ENCODE data around the gene TBC1D22A. TPM values are rescaled to one million over a fixed set of nuclear protein-coding genes. Genes with fewer than 3 reads are reported as not detected.

Gene TBC1D22A
- total and polyA plus RNA-seq, 11 donors: 9.4 to 30.7 (median 18.6) TPM

DNA sequence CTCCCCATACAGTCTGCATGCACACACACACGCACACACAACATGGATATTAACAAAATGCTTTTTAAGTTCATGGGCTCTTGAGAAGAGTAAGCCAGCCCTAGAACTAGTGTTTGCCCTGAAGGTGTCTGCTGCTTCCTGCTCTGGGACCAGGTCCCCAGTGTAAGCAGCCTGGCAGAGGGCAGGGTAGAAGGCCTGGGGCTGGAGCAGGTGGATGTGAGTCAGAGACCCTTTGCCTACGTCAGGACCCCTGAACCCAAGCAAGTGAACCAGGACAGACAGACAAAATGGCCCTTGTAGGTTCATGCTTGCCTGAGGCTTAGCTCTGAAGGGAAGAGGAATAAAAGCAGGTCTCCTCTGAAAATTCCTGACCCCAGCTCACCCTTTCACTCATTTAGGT is 357.9 kb downstream of the TBC1D22A start:
- TF ChIP-seq POLR2A (IDR thresholded peaks at IDR 0.05): no peak
- TF ChIP-seq, protein P1, sequence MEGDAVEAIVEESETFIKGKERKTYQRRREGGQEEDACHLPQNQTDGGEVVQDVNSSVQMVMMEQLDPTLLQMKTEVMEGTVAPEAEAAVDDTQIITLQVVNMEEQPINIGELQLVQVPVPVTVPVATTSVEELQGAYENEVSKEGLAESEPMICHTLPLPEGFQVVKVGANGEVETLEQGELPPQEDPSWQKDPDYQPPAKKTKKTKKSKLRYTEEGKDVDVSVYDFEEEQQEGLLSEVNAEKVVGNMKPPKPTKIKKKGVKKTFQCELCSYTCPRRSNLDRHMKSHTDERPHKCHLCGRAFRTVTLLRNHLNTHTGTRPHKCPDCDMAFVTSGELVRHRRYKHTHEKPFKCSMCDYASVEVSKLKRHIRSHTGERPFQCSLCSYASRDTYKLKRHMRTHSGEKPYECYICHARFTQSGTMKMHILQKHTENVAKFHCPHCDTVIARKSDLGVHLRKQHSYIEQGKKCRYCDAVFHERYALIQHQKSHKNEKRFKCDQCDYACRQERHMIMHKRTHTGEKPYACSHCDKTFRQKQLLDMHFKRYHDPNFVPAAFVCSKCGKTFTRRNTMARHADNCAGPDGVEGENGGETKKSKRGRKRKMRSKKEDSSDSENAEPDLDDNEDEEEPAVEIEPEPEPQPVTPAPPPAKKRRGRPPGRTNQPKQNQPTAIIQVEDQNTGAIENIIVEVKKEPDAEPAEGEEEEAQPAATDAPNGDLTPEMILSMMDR (IDR thresholded peaks at IDR 0.05): no peak
- Histone ChIP-seq H3K36me3 (no peaks in the 10 kb centered on the region), H3K27ac (no peak overlapping the region), H3K4me1 (no peaks in the 10 kb centered on the region), H3K27me3 (no peaks in the 10 kb centered on the region), H3K4me3 (no peak overlapping the region), H3K9me3 (no peaks in the 10 kb centered on the region)
- DNase-seq (peak in 1 of 5 donors; percentile 37), ATAC-seq (no peak)
- 95 to 100% (median 98%) methylated on average over 2 of the region's 2 CpGs for WGBS, 4 donors
- intact Hi-C loops (cut with DNase I): no loop called here

DNA sequence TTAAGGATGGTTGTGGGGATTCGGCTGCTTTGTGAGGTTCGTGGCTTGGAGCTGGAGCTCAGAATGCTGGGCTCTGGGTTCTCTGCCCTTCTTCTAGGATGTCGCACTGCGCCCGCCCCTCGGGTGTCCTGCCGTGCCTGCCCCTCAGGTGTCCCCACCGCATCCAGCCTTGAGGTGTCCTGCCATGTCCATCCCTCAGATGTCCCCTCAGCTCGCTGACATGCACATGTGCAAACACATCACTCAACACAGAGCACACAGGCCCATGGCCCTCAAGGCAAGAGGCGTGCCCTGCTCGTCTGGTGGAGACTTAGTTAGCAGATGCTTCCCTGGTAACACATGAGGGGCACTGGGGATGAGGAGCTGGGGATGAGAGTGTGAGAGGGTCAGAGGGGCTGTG is 359.3 kb downstream of the TBC1D22A start:
- TF ChIP-seq, protein P1 (IDR thresholded peaks at IDR 0.05): no peak
- TF ChIP-seq POLR2A (IDR thresholded peaks at IDR 0.05): no peak
- Histone ChIP-seq H3K27me3 (no peaks in the 10 kb centered on the region), H3K4me3 (no peak overlapping the region), H3K36me3 (no peaks in the 10 kb centered on the region), H3K27ac (no peak overlapping the region), H3K9me3 (no peaks in the 10 kb centered on the region), H3K4me1 (no peaks in the 10 kb centered on the region)
- ATAC-seq (no peak), DNase-seq (peak in 1 of 5 donors; percentile 20)
- intact Hi-C loops (cut with DNase I): no loop called here
- 96 to 98% (median 97%) methylated on average over 11 of the region's 11 CpGs for WGBS, 4 donors

DNA sequence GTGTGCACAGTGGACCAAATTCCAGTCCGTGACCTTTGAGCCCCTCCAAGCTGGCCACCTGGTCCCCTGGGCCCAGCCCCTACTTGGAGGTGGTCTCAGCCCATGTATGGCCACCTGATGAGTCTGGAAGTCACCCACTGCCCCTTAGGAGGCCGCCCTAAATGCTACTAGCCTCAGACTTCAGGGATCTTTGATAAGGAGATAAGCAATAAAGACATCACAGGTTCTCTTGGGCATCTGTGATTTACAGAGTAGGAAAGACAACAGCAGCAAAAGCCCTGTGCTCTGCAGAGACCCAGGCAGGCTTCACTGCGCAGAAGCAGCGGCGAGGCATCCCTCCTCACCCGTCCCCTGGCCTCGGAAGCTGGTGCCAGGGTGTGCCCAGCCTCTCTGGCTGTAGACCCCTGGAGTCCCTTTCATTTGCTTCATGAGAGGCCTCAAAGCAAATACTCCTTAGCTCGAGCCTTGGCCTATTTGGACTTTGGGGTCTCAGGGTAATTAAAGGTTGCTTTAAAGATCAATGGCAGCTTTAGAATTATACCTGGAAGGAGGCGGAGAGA is 360.1 kb downstream of the TBC1D22A start:
- no peak for TF ChIP-seq POLR2A (IDR thresholded peaks at IDR 0.05)
- DNase-seq: peak in 1 of 5 donors; percentile 8

DNA sequence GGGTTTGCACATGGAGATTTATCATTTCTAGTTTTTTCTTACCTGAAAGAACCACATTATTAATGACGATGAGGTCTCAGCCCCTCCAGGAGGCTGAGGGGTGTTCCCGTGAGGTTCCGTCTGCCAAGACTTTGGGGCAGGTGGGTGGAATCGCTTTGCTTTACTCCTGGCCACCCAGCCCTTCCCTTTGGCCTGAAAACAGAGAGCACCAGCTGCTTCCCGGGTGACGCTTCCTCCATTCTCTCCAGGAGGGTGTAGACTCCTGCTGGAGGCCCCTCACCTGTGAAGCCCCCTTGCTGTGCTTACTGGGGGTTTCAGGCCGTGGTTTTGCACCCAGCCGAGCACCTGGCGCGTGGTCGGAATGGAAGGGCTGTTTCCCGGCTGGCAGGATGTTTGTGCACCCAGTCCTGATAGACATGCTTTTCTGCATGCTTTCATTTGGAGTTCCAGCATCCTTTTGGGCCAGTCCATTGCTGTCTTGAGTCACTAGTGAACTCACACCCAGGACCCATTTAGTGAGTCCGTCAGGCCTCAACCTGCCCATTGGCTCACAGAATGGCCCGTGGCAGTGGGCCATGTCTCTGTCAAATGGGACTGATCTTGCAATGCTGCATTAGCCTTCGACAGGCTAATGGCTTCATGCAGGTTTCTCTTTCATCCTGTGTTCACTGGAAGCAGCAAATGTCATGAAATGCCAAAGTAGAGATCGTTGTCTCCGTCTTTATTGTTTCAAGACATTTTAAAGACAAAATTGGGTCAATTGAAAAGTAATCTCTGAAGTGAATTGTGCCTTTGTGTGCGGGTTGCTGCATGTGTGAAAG is 360.8 kb downstream of the TBC1D22A start:
- H3K27me3 ChIP-seq: no peaks in the 10 kb centered on the region
- no peaks in the 10 kb centered on the region for H3K36me3 ChIP-seq
- no peaks in the 10 kb centered on the region for H3K9me3 ChIP-seq
- WGBS, 4 donors: 89 to 96% (median 94%) methylated on average over 18 of the region's 18 CpGs
- DNase-seq: peak in 1 of 5 donors; percentile 38
- no peak overlapping the region for H3K27ac ChIP-seq
- intact Hi-C loops (cut with DNase I): no loop called here
- TF ChIP-seq POLR2A (IDR thresholded peaks at IDR 0.05): no peak
- TF ChIP-seq, protein P1 (IDR thresholded peaks at IDR 0.05): no peak
- no peaks in the 10 kb centered on the region for H3K4me1 ChIP-seq
- H3K4me3 ChIP-seq: no peak overlapping the region
- ATAC-seq: no peak

More for the DNA sequence above, 360.1 kb downstream of the TBC1D22A start:
- H3K4me1 ChIP-seq: no peaks in the 10 kb centered on the region
- no peaks in the 10 kb centered on the region for H3K36me3 ChIP-seq
- no peaks in the 10 kb centered on the region for H3K27me3 ChIP-seq
- H3K4me3 ChIP-seq: no peak overlapping the region
- no peaks in the 10 kb centered on the region for H3K9me3 ChIP-seq
- no peak overlapping the region for H3K27ac ChIP-seq
- intact Hi-C loops (cut with DNase I): no loop called here
- WGBS, 4 donors: 89 to 97% (median 91%) methylated on average over 8 to 9 of the region's 9 CpGs
- ATAC-seq: no peak

Data from heart left ventricle (tissue), 16 donors.